Activated gamma-delta T cell treated with anti-CD3 and anti-CD28 coated beads, Interleukin-2, amount 50 U/mL, for 16 hours (primary cell): ENCODE measurements around the gene PXK.

Experiments
- DNase-seq: peaks from one replicate; pipeline ENCODE4 v3.0.0-alpha.2; 2020; ENCODE audit warnings: low read depth

PXK gene

DNA sequence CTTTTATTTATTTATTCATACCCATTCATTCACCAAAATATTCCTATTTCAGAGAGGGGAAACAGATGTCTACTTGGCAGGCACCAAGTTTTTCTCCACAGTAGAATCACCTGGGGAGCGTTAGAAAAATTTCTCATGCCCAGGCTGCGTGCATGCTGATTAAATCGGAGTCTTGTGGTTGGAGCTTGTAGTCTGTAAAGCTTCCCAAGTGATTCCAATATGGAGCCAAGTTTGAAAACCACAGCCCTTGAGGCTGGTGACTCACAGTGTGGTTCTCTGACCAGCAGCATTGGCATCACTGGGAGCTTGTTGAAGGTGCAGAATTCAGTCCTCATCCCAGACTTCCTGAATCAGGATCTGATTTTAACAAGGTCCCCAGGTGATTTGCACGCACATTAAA is 51.2 kb downstream of the PXK start:
- no peak for DNase-seq

DNA sequence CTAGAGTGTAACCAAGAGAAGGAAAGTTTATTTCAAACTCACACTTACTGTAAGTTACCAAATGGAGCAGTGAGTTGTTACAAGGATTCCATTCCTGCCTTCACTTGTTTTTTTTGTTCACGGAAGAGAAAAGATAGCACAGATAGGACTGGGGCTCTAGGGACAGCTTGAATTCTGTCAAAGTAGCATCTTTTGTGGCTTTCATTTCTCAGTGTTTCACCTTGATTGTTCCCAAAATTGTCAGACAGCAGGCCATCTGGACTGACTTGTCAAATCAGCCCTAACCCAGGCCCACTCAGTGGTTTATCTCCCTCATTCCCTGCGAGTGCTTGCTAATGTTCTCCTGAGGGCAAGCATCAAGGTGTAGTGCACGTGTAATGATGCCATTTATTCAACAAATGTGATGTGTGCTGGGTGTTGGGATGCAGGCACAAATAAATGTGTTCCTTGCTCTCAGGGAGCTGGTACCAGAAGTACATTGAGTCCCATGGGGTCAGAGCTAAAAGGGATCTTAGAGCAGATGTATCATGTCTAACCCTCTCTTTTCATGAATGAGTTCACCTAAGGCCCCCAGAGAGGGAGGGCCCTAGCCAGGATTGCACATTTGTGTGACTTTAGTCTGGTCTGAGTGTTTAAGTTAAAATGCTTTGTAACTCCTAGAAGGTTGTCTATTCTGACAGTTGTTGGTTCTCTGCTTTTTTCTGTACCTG is 51.8 kb downstream of the PXK start:
- no peak for DNase-seq

DNA sequence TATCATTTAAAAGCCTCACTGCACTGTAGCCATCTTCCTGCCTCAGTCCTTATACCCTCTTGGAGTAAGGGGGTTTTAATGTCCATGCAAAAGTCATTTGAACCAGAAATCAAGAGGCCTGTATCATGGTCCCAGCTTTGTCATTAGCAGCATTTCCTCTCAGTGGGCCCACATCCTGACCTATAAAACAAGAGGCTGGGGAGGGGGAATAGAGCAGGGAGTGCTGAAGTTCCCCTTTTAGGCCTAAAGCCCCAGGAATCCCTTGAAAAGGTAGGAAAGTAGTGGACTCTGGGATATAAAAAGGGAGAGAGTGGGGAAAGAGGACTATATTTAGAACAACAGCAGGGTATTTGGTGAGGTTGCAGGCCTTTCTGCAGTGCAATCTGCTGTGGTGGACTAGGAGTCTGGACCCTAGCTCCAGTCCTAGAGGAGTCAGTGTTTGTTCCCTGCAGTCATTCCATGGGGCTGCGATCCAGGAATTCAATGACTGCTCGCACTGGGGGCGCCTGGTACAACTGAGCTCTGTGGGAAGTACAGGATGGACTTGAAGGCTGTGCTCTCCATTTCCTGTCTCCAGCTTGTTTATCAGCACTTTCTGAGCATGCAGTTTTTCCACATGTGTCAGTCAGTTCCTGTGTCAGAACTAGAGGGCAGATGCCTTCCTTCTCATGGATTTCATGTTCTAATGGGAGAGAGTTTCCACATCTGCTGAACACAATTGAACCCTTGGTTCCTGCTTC is 54.1 kb downstream of the PXK start:
- no peak for DNase-seq

DNA sequence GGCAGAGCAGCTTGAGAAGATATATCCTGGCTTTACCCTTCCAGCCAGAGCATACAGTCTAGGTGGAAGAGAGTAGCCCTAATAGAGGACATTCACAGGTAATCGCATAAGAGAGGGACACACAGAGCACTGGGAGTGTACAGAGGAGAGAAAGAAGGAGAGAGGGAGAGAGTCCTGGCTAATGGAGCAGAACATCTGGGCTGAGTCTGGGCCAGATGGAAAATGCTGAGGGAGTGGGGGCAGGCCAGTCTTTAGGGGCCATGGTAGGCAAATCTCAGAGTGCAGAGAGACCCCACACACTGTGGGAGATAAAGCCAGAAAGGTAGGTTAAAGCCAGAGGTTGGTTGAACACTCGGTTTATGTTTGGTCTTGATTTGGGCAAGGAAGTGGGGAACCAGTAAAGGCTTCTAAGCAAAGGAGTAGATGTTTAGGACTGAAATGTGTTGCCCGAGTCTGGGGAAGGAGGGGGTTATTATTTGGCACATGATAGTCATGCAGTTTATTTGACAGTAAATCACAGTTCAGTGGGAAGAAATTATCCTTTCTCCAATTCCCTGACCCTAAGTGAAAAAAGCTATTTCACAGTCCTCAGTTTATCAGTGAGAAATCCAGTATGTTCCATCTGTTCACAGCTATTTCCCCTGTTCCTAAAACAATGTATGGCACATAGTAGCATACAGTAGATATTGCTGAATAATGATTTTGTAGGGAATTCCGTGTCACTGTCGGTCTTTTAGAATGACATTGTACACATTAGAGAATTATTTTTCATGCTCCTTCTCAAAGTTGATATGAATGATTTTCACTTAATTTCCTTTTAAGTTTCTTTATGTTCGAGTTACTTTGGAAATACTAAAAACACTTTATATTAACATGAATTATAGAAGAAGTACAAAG is 55.2 kb downstream of the PXK start:
- no peak for DNase-seq

DNA sequence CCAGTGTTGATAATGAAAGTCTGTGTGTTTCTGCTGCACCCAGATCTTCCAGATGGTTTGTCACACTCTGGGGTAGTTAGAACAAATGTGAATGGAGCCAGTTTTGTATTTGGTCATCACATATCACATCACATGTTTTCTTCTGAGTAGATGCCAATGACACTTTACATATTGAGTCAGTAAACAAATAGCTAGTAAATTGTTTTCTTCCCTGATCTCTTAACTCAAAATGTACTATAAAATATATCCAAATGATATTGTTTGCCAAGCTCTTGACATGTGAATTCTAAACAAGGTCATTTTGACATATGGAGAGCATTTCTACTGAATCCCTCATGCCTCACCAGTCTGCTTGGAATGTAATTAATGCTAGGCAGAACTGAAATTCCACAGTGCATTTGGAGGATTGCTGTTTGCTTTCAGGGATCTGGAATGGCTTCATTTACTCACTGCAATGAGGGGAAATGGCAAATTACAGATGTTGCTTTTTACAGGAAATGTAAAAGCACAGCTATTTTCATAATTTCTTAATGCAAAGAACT is 55.9 kb downstream of the PXK start:
- DNase-seq, result no peak

DNA sequence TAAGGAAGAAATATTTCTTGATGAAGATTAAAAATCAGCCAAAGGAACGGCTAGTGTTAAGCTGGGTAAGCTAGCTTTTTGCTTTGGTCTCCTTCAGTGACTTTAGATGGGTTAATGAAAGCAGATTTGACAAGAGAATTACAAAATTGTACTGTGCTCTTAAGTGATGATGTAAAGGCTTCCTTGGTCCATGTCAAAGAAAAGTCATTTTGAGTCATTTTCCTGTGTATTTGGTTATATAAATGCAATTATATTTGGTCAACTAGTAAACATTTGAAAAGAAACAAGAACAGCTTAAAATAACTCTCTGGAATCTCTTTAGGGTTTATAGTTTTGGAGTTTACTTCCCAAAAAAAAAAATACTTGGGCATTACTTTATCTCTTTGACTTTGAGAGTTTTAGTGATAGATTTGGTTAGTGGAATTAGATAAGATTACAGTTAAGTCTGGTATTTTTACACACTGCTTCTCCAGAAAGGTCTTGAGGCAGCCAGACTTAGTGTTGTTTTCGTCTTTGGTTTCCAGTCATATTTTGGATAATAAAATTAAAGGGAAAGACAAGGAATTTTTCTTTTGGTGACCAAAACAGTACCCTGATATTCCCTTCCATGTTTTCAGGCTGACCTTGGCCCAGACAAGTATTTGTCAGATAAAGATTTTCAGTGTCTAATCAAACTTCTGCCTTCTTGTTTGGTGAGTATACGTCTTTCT is 58.6 kb downstream of the PXK start:
- no peak for DNase-seq

DNA sequence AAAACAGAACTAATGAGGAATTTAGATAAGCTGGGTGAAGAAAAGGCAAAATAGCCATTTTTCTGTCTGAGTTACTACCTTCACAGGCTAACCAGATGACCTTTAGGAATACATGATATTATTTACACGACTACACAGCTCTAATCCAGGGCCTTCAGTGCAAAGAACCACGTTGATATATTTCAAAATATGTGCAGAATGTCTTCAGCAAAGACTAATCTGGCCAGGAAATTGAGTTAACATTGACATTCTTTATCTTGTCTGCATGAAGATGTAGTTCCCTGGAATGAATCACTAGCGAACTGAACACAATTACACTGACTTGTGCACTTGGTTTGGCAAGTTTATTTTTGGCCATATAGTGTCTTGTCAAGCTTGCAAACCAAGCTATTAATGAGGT is 59.5 kb downstream of the PXK start:
- DNase-seq, result no peak

DNA sequence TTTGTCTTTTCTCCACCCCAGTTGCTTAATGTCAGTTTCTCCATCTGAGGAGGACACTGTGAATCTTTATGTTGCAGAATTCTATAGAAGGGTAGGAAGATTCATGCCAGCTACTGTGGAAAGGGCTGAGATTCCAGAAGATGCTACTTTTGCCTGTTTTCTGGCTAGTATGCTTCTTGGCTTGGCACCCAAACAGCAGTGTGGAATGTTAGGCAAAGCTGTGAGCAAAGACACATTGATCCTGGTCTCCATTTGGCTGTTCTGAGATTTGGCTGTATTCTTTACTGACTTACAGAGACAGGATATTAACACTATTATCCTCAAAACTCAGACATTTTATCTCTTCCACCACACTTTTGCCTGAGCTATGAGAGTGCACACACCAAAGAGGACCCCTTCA is 61.6 kb downstream of the PXK start:
- DNase-seq, result no peak

DNA sequence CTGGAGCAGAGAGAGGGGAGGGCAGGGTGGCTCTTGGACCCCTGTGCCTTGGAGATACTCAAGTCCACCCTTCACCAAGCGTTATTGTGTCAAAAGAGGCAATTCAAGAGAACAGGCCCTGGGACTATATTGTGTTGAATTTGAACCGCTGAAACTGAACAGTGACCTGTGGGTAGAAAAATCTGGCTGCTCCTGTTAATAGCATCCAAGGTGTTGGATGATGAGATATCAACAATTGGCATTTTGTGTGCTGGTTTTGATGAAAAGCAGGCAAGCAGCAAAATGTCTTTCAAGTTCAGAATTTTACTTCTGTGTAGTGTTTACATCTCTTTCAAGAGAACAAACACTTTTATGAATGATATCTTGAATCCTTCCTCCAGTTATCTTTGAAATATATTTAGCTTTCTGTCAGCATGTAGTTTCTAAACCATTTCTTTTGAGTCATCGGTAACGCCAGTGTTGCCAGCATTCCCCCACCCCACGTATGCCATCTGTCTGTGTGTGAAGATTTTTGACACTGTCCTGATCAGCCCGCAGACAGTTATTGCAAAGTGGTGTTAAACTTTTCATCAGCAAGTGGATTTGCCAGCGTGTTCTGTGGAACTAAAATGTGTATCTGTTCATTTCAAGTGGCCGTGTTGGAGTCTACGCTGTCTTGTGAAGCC is 66.1 kb downstream of the PXK start:
- DNase-seq, result no peak

DNA sequence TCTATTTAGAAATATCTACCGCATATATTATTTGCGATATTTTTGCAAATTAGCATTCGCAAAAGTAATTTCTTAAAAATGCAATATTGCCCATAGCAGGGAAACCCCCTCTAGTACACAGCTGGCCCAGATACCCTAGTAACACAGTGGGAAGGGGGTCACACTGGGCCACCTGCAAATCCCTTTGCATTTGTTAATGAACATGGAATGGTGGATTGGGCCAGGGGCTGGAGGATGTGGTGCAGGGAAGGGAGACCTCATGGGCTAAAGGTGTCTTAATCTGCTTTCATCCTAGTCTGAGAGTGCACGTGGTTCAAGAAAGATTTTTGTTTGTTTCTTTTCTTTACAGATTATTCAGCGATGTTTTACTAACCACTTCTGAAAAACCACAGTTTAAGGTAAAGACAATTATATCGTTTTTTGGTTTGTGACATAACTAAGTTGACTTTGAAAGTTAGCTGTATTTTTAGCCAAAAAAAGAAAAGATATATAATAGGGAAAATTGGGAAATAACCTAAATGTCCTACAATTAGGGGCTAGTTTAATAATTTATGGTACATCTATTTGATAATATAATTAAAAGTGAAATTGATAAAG is 70.9 kb downstream of the PXK start:
- DNase-seq, result no peak

DNA sequence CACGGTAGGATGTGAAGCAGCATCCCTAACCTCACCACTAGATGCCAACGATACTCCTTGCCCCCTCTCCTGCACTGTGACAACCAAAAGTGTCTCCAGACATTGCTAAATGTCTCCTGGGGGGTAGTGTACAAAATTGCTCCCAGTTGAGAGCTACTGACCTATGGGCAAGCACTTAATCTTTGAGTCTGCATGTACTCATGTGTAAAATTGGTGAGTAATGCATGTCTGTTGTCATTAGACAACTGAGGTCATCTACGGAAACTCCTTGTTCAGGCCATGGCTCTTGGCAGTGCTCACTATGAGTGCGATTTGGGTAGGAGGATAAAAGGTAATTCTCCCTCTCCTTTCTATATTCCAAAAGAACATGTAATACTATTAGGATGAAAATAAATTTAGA is 71.7 kb downstream of the PXK start:
- DNase-seq, result no peak

DNA sequence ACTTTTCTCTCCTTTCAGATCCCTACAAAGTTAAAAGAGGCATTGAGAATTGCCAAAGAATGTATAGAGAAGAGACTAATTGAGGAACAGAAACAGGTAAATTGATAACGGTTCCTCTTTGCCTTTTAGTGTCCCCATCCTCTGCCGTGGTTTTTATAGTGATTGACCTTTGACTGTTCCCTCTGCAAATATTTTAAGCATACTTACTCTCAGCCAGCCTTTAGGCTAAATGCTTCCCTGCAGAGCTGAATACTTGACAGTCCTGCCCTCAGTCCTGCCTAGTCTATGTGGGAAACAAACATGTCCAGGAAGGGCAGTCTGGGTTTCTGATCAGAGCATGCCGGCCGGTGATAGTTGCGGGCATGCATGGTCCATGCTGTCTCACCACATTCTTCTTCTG is 76.2 kb downstream of the PXK start:
- no peak for DNase-seq

DNA sequence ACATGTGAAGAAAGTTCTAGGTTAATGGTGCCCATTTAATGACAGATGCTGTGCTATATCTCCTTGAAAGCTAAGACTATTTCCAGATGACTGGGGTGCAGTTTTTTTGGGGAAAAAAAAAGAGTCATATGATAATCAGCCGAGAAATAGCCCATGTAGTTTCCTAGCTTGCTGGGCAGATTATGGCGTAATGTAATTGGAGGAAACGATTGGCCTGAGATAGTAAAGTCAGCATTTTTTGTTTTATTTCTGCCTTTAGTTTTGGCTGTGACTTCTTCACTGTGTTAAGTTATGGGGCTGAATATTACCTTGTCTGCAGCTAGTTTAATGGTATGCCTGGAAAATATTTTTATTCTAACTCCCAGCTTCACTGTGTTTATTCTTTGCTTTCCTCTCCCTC is 77.0 kb downstream of the PXK start:
- no peak for DNase-seq

DNA sequence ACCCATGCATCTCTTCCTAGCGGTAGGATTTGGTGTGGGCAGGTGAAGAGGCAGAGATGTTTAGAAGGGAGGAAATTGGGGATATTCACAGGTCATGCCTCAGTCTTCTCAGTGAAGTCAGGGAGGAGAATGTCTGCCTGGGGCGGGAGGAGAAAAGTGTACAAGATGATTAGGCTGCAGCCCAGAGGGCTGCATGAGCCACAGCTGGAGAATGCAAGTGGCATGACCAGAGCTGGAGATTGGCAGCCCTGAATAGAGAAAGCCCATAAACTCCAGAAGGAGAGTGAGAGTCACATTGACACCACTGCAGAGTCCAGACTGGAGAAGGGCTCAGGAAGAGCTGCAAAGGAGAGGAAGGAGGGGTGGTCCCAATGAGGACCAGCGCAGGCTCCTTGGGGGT is 78.3 kb downstream of the PXK start:
- no peak for DNase-seq

DNA sequence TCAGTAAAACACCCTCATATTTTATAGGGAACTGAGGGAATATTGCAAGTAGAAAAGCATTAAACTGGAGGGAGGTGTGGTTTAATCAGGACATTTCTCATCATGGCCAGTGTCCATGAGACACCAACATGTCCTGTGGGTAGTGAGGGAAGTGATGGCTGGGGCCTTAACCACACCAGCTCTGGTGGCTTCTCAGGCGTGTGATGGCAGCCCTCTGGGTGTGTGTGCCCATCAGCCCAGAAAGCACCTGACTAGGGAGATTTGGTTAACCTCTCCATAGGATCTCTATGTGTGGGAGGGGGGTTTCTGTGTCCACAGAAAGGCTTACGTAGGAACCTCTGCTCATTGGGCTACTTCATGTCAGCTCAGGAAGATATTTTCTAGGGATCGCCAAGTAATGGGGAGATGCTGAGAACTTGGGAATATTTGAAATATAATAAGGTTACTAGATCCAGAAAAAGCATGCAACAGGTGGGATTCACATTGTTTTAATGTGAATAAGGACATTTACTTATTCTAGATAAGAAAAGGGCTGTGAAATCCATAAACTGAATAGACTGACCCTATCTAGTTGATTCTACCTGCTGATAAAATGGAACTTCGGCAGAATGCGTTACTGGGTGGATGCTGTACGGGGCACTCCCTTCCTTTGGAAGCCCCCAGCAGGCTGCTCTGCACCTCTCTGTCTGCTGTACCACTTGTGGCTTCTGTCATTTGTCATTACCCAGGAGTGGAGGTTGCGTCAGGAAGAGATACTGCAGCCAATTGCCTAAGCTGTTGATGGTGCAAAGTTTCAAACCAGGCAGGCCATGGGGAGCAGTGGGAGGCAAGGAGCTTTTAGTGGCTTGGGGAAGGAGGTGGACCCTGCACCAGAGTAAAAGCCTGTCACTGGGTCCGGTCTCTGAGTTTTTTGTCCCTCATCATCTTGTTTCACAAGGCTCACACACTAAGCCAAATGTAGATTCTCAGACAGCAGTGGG is 79.4 kb downstream of the PXK start:
- no peak for DNase-seq

DNA sequence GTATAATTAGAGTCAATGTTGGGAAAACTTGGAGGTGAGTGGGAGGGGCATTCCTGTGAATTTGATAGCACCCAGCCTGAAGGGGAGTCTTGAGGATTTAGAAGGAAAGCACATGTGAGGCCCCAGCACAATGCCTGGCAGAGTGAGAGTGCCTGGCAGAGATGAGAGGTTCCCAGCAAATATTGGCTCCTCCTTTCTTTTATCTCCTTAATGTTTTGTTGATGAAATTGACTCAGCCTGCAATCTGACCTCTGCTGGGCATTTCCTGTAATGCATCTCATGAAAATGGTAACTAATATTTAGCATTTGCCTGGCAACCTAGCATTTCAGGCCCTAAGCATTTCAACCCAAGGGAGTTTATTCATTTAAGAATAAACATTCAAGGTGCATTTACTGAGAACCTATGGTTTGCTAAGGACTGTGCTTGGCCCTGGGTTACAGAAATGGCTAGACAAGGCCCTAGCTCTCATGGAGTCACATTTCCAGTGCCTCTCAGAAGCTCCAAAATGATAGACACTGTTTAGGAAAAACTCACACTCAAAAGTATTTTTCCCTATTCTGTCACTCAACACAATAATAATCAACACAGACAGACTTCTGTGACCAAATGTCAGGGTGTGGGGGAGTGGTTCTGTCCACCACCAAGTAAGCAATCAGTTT is 82.0 kb downstream of the PXK start:
- DNase-seq, result peak; percentile 25

DNA sequence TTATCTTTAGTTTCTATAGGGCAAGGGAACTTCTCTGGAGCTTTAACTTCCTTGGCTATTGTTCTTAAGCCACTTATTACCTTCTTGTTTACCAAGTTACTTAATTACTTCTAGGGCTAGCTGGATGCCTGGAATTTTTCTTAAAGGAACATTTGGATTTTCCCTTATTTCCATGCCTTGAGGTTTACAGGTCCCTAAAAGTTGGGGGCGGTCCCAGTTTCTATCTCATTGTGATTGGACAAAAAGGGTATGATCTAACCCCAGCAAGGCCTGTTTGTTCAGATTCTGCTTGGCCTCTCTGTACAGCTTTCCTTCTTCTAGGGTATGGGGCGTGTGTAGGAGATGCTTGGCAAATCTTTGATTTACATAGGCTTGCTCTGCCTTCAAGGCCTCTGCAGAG is 83.5 kb downstream of the PXK start:
- DNase-seq, result no peak

DNA sequence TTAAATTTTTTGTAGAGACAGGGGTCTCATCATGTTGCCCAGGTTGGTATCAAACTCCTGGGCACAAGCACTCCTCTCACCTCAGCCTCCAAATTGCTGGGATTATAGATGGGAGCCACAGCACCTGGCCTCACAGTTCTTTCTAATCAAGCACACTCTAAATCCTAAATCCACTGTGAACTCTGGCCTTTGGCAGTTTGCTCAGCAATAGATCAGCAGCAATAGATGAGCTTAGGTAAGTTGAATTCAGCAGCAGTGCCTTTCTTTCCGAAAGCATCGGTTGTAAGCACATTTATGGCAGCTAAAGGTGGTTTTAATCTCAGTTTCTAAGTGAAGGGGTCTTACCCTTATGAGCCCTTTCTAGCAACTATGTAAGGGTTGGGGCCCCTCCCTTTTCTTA is 84.4 kb downstream of the PXK start:
- DNase-seq, result no peak

DNA sequence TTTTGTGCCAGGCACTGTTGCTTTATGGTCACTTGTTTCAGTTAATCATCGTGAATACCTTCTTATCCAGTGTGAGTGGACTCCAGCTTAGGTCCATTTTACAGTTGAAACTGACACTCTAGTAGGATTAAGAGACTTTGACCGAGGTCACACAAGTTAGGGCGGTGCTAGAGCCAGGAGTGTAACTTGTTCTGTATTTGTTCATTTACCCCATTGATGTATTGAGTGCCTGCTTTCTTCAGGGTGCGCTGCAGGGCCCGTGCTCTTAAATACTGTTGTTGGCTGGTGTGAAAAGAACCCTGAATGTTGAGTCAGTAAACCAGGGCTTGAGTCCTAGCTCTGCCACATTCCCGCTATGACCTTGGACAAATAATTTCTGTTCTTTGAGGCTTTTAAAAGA is 85.5 kb downstream of the PXK start:
- DNase-seq, result no peak
